Stomach (tissue), 9 donors: Measurements from ENCODE around the gene C4orf50. TPM values are rescaled to one million over a fixed set of nuclear protein-coding genes. Genes with fewer than 3 reads are reported as not detected.

Source experiments
- DNase-seq, 2 donors: peaks; one replicate each; pipeline versions ENCODE4 v3.0.0 to v3.0.0-alpha.2; 2013 to 2019
- H3K27ac ChIP-seq, 5 donors: fragments of 200-600 bp in 4 of 5; sonication (generic) in 4 of 5; one replicate each; pipeline ENCODE4 v1.5.1; 2013 to 2019; ENCODE audit warnings: mild to moderate bottlenecking in 1 of 5, moderate library complexity in 1 of 5
- H3K27me3 ChIP-seq, 3 donors: fragments of 200-600 bp; sonication (generic); one replicate each; pipeline ENCODE4 v1.5.1; 2017 to 2019; ENCODE audit warnings: mixed run types in 1 of 3
- H3K36me3 ChIP-seq, 4 donors: fragments of 200-600 bp; sonication (generic); 1 replicate in 3 of 4; 2 replicates in 1 of 4; pipeline ENCODE4 v1.5.1; 2016 to 2019
- H3K4me1 ChIP-seq, 4 donors: fragments of 200-600 bp; sonication (generic); one replicate each; pipeline ENCODE4 v1.5.1; 2016 to 2019
- H3K4me3 ChIP-seq, 4 donors: fragments of 200-600 bp; sonication (generic) in 3 of 4; one replicate each; pipeline ENCODE4 v1.5.1; 2016 to 2019; ENCODE audit warnings: mild to moderate bottlenecking in 1 of 4
- H3K9me3 ChIP-seq, 4 donors: fragments of 200-600 bp; sonication (generic); one replicate each; pipeline ENCODE4 v1.5.1; 2016 to 2019
- EP300 ChIP-seq: sonication (generic); formaldehyde crosslinking; IDR thresholded peaks from one replicate; pipeline ENCODE4 v1.6.1; 2017; ENCODE audit warnings: antibody characterized with exemption
- POLR2A ChIP-seq, 4 donors: fragments of 450-650 bp; IDR thresholded peaks; one replicate each; pipeline ENCODE4 v1.6.1; 2016; ENCODE audit warnings: antibody characterized with exemption in 4 of 4, control low read depth in 2 of 4, mild to moderate bottlenecking in 1 of 4, moderate library complexity in 1 of 4
- POLR2AphosphoS5 ChIP-seq, 3 donors: sonication (generic); formaldehyde crosslinking; IDR thresholded peaks; one replicate each; pipeline ENCODE4 v1.6.1; 2016; ENCODE audit warnings: antibody characterized with exemption in 3 of 3
- WGBS, 5 donors: extraction: QIAGEN DNeasy Blood & Tissue Kit in 3 of 5; methylation state at CpG; one replicate each; pipeline versions ENCODE4 v1.1.5 to v1.1.7; 2013 to 2018; 5-methylcytosine and 5-hydroxymethylcytosine counted together
- intact Hi-C: fragments of 100-400 bp; cut with DNase I; formaldehyde crosslinking; loops from one replicate; pipeline ENCODE4 v1.15.1; 2023; ENCODE audit warnings: low total_unique reads
- polyA plus RNA-seq, 3 donors: library from polyadenylated mRNA; stranded (reverse); fragments of 200-250 nt; gene quantifications; one replicate each; pipeline ENCODE4 v1.2.3, GENCODE V29; 2013
- small RNA-seq, 4 donors: library from RNA; depleted of rRNA; stranded (forward); fragments of <200 nt; gene quantifications; one replicate each; pipeline ENCODE3, GENCODE V24; 2016
- total RNA-seq, 5 donors: library from RNA; depleted of rRNA; stranded (reverse); fragments of >200 nt; gene quantifications; one replicate each; pipeline versions ENCODE4 v1.1.0 to v1.2.3, GENCODE V29; 2014 to 2016
- TF ChIP-seq, protein P1 (sequence below), 7 experiments: fragments of 450-650 bp in 4 of 7; fragments of 200-600 bp in 3 of 7; sonication (generic) in 3 of 7; IDR thresholded peaks; one replicate each; pipeline ENCODE4 v1.5.1; 2016 to 2019; ENCODE audit warnings: antibody characterized with exemption in 7 of 7, control low read depth in 2 of 7, mild to moderate bottlenecking in 1 of 7
- donor health status: healthy with polysubstance abuse.
- donor health status: Bipolar disorder and iron deficiency.
- donor health status: healthy.

C4orf50 gene
- total and polyA plus RNA-seq, 8 donors, result under 0.01 to 1.8 (median 0.85) TPM; not detected in 4

DNA sequence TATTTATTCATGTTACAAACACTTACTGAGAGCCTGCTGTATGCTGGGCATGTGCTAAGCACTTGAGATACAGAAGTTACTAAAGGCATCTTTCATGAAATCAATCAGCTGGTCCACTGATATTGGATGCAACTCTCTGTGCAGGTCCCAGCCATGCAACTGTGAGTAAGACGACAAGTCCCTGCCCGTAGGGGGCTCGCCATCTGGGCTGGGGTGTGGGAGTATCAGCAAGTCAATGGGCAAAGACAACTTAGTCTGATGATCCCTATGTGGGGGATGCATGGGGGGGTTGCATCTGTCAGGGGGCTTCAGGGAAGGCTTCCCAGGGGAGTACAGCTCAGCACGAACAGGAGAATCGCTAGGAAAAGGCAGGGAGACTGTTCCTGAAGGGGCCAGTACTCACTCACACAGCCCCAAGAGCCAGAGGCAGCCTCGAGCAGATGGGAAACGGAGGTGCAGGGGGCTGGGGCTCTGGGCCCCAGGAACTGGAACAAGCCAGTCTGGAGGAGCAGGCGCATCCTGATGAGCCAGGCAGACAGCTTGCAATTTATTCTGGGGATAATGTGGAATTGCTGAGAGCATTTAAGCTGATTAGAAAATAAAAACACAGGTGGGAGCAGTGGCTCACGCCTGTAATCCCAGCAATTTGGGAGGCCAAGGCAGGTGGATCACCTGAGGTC lies 165.6 kb downstream of the C4orf50 start:
- DNase-seq, result no peak
- H3K9me3 ChIP-seq, result no peaks in the 10 kb centered on the region
- H3K27ac ChIP-seq, result no peak overlapping the region
- 80 to 86% (median 83%) methylated on average over 9 of the region's 9 CpGs for WGBS, 5 donors
- H3K4me3 ChIP-seq, result no peak overlapping the region
- intact Hi-C loops, result no loop called here
- no peaks in the 10 kb centered on the region for H3K36me3 ChIP-seq
- no peaks in the 10 kb centered on the region for H3K4me1 ChIP-seq
- no peak for TF ChIP-seq POLR2AphosphoS5 (IDR thresholded peaks at IDR 0.05)
- TF ChIP-seq EP300, result no peak
- TF ChIP-seq POLR2A (IDR thresholded peaks at IDR 0.05), result no peak
- TF ChIP-seq, protein P1, sequence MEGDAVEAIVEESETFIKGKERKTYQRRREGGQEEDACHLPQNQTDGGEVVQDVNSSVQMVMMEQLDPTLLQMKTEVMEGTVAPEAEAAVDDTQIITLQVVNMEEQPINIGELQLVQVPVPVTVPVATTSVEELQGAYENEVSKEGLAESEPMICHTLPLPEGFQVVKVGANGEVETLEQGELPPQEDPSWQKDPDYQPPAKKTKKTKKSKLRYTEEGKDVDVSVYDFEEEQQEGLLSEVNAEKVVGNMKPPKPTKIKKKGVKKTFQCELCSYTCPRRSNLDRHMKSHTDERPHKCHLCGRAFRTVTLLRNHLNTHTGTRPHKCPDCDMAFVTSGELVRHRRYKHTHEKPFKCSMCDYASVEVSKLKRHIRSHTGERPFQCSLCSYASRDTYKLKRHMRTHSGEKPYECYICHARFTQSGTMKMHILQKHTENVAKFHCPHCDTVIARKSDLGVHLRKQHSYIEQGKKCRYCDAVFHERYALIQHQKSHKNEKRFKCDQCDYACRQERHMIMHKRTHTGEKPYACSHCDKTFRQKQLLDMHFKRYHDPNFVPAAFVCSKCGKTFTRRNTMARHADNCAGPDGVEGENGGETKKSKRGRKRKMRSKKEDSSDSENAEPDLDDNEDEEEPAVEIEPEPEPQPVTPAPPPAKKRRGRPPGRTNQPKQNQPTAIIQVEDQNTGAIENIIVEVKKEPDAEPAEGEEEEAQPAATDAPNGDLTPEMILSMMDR (IDR thresholded peaks at IDR 0.05), result no peak
- H3K27me3 ChIP-seq, result peaks cover 0 to 25% (median 3%) of the 10 kb centered on the region in 3 donors

DNA sequence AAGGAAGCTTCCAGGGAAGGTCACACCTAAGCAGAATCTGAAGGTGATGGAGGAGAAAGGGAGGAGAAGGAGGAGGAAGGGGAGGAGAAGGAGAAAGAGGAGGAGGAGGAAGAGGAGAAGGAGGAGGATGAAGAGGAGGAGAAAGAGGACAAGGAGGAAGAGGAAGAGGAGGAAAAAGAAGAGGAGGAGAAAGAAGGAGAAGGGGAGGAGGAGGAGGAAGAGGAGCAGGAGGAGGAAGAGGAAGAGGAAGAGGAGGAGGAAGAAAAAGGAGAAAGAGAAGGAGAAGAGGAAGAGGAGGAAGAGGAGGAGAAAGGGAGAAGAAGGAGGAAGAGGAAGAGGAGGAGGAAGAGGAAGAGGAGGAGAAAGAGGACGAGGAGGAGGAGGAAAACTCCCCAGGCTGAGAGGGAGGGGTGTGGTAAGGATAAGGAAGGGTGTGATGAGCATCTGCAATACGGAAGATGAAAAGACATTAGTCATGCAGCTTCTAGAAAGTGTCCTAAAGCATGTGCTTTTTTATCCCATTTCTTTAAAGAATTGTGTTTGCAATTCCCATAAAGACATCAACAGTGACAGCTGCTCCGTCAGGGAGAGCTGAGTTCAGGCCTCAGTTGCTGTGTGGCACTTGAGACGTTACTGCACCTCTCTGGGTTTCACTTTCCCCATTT lies 166.5 kb downstream of the C4orf50 start:
- intact Hi-C loops, result no loop called here
- H3K4me1 ChIP-seq, result no peaks in the 10 kb centered on the region

More for the DNA sequence above, 166.5 kb downstream of the C4orf50 start:
- no peak for TF ChIP-seq POLR2AphosphoS5 (IDR thresholded peaks at IDR 0.05)
- no peak for TF ChIP-seq EP300
- TF ChIP-seq POLR2A (IDR thresholded peaks at IDR 0.05), result no peak
- TF ChIP-seq, protein P1 (IDR thresholded peaks at IDR 0.05), result no peak
- H3K4me3 ChIP-seq, result no peak overlapping the region
- 73 to 80% (median 74%) methylated on average over 4 of the region's 4 CpGs for WGBS, 5 donors
- no peaks in the 10 kb centered on the region for H3K9me3 ChIP-seq
- no peak for DNase-seq
- no peak overlapping the region for H3K27ac ChIP-seq
- no peaks in the 10 kb centered on the region for H3K36me3 ChIP-seq
- H3K27me3 ChIP-seq, result peaks cover 0 to 25% (median 3%) of the 10 kb centered on the region in 3 donors

Small RNAs within 50 kb of the gene (small RNA-seq; reads per million reads assigned to genes)
- gene MIR378D1, result 0 reads per million in 4 donors

Other genes starting within 250 kb of the C4orf50 start
- 10 to 100 TPM in 1 of 5 donors, 1 to 10 TPM in 3, not detected in 1; 1.2 to 21.4 (median 5.2) TPM for gene CRMP1, start 125.3 kb downstream of the C4orf50 start, total RNA-seq
- gene CRMP1, start 125.3 kb downstream of the C4orf50 start, polyA plus RNA-seq, result 1 to 10 TPM; 1.4 to 2.1 (median 1.9) TPM
- 10 to 100 TPM in 1 of 5 donors, under 1 TPM in 2, not detected in 2; 0.18 to 10.3 (median 0.87) TPM for gene JAKMIP1, start 182.1 kb upstream of the C4orf50 start, total RNA-seq
- under 1 TPM; 0.40 to 0.62 (median 0.46) TPM for gene JAKMIP1, start 182.1 kb upstream of the C4orf50 start, polyA plus RNA-seq